ENCODE measurements around the gene DOCK2.

The DOCK2 gene

DNA sequence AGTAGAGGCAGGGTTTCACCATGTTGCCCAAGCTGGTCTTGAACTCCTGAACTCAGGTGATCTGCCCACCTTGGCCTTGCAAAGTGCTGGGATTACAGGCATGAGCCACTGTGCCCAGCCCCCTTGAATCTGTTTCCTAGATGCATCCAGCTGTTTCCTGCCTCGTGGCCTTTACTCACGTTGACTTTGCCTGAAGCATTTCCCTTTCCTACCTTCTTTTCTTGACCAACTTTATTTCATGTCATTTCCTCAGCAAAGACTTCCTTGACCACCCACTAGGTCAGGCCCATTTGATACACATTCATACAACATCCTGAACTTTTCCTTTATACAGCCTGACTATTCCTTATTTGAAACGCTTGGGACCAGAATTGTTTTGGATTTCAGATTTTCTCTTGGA lies 51.0 kb downstream of the DOCK2 start:
- no peak for DNase-seq

DNA sequence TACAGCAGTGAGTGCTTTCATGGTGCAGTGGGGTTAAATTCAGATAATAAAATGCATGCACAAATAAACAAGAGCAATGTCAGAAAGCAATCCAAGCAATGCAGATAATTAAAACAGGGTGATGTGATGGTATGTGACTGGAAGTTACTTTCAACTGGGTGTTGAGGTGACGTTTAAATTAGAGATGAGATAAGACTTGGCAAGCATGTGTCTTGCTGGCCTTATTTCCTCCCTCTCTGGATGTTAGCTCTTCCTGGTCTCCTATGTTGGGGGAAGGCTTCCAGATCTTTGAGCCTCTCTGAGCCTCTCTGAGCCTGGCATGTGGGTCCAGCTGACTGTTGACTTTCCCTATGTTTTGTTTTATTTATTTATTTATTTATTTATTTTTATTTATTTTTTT lies 54.4 kb downstream of the DOCK2 start:
- DNase-seq, result no peak

DNA sequence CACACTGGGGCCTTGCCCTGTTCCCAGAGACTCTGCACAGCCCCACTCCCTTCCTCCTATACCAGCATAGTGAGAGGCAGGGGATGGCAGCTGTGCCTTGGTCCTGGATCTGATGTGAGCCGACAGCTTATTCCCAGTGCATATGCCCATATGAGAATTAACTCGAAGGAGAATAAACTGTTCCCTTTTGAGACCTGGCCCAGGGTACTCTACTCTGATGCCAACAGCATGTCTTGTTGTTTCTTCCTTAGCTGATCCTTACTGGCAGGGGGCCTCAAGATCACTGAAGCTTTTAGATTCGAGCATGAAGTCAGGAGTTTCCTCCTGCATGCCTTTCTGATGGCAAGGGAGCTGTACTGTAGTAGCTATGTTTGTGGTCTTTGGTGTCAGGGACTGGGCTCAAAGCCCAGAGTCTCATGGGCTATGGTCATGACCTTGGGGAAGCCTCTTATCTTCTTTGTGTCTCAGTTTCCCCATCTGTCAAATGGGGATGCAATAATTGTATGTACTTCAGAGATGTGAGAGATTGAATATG lies 57.1 kb downstream of the DOCK2 start:
- no peak for DNase-seq

DNA sequence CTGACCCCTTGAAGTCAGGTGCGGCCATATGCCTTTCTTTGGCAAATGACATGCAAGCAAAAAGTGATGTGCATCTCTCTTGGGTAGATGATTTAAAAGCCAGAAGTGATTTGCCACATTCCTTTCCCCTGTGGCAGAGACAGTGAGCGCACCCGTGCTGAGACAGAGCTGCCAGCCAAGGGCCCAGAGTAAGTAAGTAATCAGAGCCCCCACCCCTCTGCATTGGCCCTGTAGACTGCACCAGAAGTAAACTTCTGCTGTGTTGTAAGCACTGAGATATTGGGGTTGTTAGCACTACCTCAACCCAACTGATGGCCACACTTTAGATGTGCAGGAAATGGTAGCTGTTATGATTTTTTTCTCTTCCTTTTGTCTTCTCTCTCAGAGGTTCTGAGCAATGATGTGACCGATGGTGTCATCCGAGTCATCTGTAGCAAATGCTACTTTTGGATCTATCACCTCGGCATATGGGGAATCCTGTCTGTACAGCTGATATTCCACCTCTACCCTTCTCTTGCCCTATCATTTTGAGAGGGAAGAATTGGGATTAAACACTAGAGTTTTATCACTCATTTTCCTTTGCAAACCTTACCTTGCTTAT lies 58.0 kb downstream of the DOCK2 start:
- no peak for DNase-seq

DNA sequence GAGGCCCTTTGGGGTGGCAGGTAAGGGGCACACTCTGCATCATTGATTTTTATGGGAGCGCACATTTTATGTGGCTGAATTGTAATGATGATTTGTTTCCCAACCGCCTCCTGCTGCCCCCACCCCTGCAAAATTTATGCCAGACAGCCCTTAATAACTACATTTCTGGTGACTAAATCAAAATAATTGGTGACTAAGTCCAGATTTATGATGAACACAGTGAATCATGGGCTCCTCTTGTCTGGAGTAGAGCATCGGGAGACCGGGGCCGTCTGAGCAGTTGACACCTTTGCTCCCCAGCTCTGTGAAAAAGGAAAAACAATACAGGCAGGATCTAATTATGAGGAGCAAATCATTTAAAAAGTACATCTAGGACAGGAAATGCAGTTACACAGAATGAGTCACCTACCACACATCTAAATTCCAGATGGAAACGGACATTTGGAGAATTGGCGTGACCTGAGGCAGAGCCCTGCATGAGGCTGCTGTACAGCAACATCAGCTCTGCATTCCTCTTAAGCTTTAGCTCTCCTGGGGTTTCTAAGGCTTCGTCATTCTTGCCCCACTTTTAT lies 58.9 kb downstream of the DOCK2 start:
- DNase-seq, result no peak

DNA sequence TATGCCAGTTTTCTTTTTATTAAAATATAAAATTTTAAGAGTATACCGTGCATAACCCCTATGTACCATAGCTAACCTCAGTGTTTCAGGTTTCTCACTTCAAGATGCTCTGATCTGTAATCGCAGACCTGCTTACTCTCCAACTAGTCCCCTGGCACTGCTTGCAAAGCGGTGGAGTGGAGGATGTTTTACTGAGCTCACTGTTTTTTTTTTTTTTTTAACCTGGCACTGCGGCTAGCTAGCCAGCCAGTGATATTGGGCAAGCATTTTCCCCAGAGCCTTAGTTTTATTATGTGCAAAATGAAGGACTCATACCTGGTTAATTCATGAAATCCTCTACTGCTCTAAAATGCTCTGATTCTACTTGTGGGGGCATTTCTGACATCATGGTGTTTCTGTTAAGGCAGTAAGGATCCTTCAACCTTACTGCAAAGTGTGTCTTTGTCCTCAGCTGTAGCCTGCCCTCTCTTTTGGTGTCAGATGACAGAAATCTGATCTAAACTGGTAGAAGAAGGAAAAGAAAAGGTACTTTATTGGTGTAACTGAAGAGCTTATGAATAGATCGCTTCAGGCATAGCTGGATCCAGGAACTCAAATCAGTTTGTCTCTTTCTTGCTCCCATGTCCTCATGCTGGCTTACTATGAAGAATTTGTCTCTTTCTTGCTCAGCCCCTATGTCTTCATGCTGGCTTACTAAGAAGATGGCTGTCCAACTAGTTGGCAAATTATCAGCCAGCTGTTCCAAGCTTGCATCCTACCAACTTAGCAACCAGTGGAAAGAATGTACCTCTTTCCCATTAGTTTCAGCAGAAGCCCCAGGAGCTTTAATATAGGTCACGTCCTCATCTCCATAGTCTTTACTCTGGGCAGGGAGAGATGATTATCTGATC lies 59.8 kb downstream of the DOCK2 start:
- no peak for DNase-seq

DNA sequence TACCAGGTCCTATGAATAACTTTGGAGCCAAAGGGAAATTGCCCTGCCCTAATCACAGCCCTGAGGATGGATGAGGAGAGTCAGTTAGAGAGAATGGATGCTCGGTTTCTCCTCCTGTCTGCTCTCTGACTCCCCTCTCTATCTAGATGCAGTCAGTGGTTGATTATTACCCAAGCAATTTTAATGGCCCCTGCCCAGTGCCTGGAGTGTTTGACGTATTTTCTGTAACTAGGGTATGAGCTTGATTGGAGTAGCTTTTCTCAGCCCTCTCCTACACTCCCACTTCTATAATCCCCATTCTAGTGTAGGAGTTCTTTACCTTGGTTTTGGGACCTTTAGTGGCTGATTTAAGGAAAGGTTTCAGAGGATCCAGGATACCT lies 60.4 kb downstream of the DOCK2 start:
- DNase-seq, result no peak

DNA sequence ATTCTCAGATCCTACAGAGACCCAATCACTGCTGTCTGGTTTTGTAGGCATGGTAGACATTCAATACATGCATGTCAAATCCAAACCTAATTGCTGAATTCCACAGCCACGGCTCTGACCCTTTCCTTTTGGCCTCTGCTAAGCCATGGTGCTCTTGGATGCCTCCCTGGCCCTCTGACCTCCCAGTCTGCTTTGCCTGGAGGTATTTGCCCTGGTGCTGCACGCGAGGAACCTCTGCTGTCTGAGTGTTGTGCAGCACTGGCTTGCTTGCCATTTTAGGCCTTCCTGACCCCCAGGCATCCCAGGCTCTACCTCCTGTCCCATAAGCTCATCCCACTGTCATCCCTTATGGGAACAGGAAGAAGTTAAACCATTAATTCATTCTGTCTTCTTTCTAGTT lies 60.9 kb downstream of the DOCK2 start:
- no peak for DNase-seq

DNA sequence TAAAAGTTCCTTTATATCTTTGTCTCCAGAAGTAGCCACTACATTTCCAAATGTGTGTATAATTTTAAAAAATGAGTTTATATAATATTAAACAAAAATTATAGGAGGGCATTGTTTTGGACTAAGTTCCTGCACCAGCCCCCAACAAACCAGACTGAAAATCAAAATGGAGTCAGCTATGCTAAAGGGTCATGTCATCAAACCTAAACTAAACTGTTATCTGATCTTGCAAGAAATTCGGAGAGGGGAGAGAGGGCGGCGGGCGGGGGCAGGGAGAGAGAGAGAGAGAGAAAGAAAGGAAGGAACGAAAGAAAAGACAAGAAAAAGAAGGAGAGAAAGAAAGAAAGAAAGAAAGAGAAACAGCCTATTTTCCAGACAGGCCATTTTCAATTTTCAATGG lies 63.5 kb downstream of the DOCK2 start:
- no peak for DNase-seq

DNA sequence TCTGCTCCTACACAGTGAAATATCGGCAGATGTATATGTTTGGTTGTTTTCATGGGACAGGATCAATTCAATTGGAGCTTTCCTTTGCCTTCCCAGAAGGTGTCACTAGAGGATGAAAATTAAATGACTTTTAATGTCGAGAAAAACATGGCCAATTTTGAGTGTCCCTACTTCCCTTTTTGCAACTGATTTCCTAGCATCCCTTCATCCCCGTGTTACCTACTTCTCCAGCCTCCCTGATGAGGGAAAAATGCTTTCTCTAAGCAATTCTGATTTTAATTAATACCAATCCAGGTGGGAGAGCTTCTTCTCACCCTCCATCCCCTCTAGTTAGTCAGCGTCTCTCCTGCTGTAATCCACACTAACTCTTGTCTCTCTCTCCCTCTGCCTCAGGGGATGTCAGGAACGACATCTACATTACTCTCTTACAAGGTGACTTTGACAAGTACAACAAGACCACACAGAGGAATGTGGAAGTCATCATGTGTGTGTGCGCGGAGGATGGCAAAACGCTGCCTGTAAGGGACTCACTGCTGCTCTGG lies 64.9 kb downstream of the DOCK2 start:
- DNase-seq, result peak in 2 of 56 donors; percentile 10 to 17

DNA sequence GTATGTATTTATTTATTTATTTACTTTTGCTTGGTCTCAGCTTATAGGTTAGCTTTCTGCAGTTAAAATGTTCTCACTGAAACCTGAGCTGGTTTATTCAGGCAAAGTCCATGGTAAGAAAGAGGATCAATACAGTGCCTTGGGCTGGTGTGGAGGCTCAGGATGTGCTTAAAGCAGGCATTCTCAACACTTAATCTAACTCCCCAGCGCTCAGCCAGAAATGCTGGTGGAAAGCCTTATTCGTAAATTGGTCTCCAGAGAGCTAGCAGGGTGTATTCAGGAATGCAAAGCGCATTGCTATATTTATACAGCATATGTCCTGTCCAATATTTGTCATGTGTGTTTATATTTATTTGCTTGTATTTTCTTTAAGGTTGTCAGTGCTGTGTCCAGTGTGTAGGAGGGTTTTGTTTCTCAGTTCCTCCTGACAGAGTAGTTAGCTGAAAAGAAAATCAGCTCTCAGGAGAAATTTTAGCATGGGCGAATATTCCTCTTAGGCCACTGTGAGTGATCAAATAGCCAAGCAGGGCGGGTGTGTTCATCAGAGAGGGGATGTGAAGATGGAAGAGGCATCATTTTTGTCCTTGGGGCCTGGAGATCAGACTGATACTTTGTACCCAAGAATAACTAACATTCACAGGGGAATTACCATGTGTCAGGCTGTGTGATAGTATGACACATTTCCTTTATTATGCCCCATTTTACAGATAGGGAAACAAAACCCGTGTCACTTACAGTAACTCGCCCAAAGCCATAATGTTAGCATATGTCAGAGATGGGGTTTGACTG lies 65.8 kb downstream of the DOCK2 start:
- no peak for DNase-seq

DNA sequence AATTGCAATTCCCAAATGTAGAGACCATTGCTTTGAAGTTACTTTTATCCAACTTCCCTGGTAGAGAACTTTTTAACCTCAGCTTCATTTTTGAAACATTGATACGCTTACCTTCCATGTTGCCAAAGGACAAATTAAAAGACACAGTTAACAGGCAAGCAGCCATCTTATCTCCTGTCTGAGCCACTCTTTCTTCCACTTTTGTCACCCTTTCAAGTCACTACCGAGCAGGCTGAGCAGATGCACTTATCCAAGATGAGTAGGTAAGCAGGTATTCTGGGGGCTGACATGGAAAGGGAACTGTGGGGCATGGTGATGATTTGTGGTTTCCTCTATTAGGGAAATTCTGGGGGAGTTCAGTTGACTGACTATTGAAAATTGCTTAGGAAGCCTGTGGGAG lies 66.7 kb downstream of the DOCK2 start:
- DNase-seq, result no peak

DNA sequence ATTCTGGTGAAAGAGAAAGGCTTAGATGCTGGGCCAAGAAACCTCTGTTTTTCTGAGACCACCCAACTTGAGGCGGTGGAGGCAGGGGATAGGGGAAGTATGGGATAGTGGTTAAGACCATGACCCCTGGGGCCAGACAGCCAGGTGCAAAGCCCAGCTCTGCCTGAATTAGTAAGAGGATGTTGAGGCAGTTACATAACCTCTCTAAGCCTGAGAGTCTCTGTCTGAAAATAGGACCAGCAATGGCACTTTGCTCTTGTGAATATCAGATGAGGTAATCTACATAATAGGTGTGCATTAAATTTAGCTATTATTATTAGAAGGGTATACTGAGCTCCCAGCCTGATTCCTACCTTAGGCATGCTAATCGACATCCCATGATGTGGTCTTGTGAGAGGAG lies 68.2 kb downstream of the DOCK2 start:
- no peak for DNase-seq

DNA sequence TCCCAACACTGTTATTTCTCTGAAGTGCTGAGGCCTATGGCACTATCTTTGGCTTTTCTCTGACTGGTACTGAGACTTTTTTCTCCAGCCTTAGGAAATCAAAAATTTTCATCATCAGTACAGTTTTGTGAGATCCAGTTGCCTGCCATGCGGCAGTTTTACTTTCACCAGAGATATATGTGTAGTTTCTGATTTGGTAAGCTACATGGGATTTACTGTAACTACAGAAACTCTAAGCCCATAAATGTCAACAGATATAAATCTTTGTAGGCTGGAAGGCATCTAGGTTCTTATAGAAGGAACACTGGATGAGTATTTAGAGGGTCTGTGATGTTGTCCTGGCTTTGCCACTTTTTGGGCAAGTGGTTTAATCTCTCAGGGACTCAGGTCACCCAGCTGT lies 69.0 kb downstream of the DOCK2 start:
- no peak for DNase-seq

DNA sequence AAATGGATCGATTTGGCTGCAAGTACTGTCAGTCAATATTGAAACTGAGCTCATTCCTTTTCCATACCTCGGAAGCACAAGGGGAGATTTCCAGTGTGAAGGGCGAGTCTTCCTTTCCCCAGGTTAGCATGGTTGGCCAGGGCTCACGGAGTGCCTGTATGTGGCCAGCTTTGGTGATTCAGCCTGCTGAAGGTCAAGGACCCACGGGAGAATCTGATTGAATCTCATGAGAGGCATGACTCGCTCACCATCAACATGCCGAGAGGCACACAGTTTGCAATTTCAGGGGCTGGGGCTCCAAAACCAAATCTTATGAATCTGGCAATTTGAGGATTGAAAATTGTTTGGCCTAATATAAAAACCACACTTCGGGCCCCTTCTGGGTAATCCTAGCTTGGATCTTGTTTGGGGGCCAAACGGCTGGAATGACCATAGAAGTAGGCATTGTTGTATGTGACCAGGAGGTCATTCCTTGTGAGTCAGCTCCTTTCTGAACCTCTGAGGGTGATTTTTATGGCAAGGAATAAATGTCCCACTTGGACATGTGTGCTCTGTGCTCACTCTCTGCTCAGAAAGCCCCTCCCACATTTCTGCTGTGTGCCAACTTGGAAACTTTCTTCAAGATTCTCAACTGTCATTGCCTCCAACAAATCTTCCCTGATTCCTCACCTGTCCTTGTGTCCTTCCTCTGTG lies 69.8 kb downstream of the DOCK2 start:
- no peak for DNase-seq

DNA sequence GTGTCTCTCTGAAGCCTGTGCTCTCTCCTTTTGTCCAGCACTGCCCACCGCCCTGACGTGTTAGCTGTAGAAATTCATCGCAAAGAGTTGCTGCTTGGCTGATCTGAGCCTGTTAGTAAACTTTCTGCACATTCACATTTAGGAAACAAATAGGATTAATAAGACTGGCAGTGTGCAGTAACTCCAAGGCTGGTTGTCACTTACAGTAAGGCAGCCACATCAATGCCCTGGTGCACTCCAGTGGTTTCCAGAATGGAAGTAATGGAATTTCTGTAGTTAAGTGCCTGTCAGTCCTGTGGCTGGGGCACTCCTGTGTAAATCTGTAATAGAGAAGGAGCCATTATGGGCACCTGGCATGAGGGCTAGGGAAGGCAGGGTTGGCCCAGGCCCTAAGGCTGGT lies 70.6 kb downstream of the DOCK2 start:
- no peak for DNase-seq

DNA sequence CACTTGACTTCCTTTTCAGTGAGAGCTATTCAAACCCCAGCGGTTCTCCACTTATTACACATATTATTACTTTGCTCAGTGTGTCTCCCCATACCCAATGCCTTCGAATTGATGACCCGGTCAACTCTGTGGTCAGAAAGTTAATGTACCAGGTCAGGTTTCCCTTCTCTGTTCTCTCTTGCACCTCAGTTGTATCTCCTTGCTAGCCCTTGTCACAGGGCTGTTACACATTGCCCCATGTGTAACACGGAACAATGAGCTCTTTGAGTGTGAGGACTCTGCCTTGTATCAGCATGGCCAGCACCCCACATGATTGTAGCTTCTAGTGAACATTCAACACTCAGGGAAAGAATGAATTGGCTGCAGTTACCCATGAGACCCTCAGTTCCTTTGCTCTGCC lies 73.6 kb downstream of the DOCK2 start:
- DNase-seq, result peak in 19 of 56 donors; percentile 5 to 44 (median 15)

DNA sequence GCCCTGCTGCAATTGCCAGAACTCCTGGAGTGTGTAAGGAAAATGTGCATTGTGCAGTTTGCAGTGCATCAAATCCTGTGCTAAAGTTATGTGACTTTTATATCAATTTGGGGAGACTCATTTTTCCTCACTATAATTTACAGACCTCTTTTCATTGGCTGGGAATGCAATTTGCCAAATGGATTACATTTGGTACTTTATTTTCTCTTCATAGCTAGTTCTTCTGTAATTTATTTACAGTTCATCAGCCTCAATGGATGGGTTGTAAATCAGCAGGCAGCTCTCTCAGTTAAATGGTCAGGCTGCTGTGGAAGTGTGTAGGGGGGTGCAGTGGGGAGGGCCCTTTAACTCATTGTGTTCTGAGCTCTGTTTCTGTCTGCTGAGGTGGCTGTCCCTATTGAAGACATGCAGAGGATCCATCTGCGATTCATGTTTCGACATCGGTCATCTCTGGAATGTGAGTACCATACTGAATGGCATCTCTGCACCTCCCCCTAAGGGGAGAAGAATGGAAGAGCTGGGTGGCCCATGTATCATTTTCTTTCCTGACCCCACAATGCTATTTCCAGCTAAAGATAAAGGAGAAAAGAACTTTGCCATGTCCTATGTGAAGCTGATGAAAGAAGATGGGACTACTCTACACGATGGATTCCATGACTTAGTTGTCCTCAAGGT lies 74.6 kb downstream of the DOCK2 start:
- DNase-seq, result no peak

DNA sequence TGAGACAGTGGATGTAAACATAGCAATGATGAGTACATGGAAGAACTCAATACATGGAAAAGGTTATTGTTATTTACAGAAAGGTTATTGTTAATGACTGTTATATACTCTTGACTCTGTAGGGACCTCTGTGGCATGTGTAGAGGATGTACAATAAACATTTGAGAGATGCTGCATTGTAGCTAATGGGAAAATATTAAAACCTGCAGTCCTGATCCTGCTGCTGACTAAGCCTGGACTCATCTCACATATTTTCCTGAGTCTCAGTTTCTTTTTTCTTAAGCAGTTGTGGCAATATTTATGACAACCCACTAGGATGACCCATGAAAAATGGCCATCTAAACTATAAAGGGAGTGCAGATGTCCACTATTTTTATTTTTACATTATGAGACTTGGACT lies 75.4 kb downstream of the DOCK2 start:
- DNase-seq, result no peak

DNA sequence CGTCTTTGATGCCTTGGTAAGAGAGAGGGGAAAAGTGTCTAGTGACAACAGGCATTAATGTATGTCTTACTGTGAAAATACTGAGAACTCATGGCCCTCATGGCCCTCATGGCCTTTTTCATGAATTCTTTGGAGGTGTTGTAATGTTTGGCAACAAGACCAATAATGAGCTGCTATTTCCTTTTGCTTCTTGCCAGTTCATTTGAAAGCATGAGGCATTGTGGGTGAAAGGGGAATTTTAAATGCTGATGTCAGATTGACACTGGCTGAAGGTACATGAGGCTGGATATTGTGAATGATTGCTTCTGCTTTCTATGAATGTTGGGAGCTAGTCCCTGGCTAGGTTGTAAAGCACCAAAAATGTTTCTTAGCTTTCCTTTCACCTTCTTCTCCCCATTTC lies 79.2 kb downstream of the DOCK2 start:
- DNase-seq, result no peak

All from nucleus accumbens (tissue), 56 donors.